ENCODE measurements around the gene NAGS. TPM values are rescaled to one million over a fixed set of nuclear protein-coding genes. Genes with fewer than 3 reads are reported as not detected.
"Not testable (repeated sequence)": the region's sequence is repeated elsewhere in the genome, so short reads cannot be mapped to it uniquely, and the experiment has no call there.

NAGS gene
- 0.42 TPM for total RNA-seq

GRCh38 chr17:44004077-44004760 is at the start of gene NAGS:
Gene NAGS, plus strand, starts transcription at chr17:44004622. Its CDS starts 42 bp downstream, at chr17:44004664.
- no peak within 1 kb of the TSS for H3K4me3 ChIP-seq (ENCODE audit: low read length)
- peaks cover 28% of the 10 kb centered on the region for H3K27me3 ChIP-seq (ENCODE audit: insufficient read depth, low read length)
- H3K9me3 ChIP-seq (ENCODE audit: low read depth, low read length): no peaks in the 10 kb centered on the region
- H3K4me1 ChIP-seq (ENCODE audit: insufficient read depth, low read length): peaks cover 43% of the 10 kb centered on the region

- H3K4me3 ChIP-seq (ENCODE audit: low read length): no peak overlapping the region
- H3K4me1 ChIP-seq (ENCODE audit: insufficient read depth, low read length): peaks cover 5% of the 10 kb centered on the region
- no peaks in the 10 kb centered on the region for H3K9me3 ChIP-seq (ENCODE audit: low read depth, low read length)
- peaks cover 25% of the 10 kb centered on the region for H3K27me3 ChIP-seq (ENCODE audit: insufficient read depth, low read length)
These were observed 48.2 kb upstream of the NAGS start for GRCh38 chr17:43956222-43956621.

- H3K4me3 ChIP-seq (ENCODE audit: low read length): no peak overlapping the region
- H3K9me3 ChIP-seq (ENCODE audit: low read depth, low read length): no peaks in the 10 kb centered on the region
- peaks cover 6% of the 10 kb centered on the region for H3K27me3 ChIP-seq (ENCODE audit: insufficient read depth, low read length)
- no peaks in the 10 kb centered on the region for H3K4me1 ChIP-seq (ENCODE audit: insufficient read depth, low read length)
These were observed 45.6 kb upstream of the NAGS start for GRCh38 chr17:43958748-43959352.

GRCh38 chr17:43961292-43961691 is 43.1 kb upstream of the NAGS start:
- H3K4me1 ChIP-seq (ENCODE audit: insufficient read depth, low read length); H3K9me3 ChIP-seq (ENCODE audit: low read depth, low read length); H3K4me3 ChIP-seq (ENCODE audit: low read length): not testable (repeated sequence)

GRCh38 chr17:43961954-43962353 is 42.5 kb upstream of the NAGS start:
- no peaks in the 10 kb centered on the region for H3K9me3 ChIP-seq (ENCODE audit: low read depth, low read length)
- no peak overlapping the region for H3K4me3 ChIP-seq (ENCODE audit: low read length)
- no peaks in the 10 kb centered on the region for H3K27me3 ChIP-seq (ENCODE audit: insufficient read depth, low read length)
- H3K4me1 ChIP-seq (ENCODE audit: insufficient read depth, low read length): no peaks in the 10 kb centered on the region

More at GRCh38 chr17:43961292-43961691, 43.1 kb upstream of the NAGS start:
- H3K27me3 ChIP-seq (ENCODE audit: insufficient read depth, low read length): not testable (repeated sequence)

GRCh38 chr17:43962479-43962878 is 41.9 kb upstream of the NAGS start:
- Histone ChIP-seq H3K4me3 (ENCODE audit: low read length) (no peak overlapping the region), H3K27me3 (ENCODE audit: insufficient read depth, low read length) (no peaks in the 10 kb centered on the region), H3K9me3 (ENCODE audit: low read depth, low read length) (no peaks in the 10 kb centered on the region), H3K4me1 (ENCODE audit: insufficient read depth, low read length) (no peaks in the 10 kb centered on the region)

GRCh38 chr17:43966276-43966675 is 38.1 kb upstream of the NAGS start:
- Histone ChIP-seq H3K4me3 (ENCODE audit: low read length) (no peak overlapping the region), H3K4me1 (ENCODE audit: insufficient read depth, low read length) (no peaks in the 10 kb centered on the region), H3K9me3 (ENCODE audit: low read depth, low read length) (no peaks in the 10 kb centered on the region), H3K27me3 (ENCODE audit: insufficient read depth, low read length) (no peaks in the 10 kb centered on the region)

- no peaks in the 10 kb centered on the region for H3K4me1 ChIP-seq (ENCODE audit: insufficient read depth, low read length)
- no peaks in the 10 kb centered on the region for H3K27me3 ChIP-seq (ENCODE audit: insufficient read depth, low read length)
- no peak overlapping the region for H3K4me3 ChIP-seq (ENCODE audit: low read length)
These were observed 37.1 kb upstream of the NAGS start for GRCh38 chr17:43967251-43967875.

GRCh38 chr17:43970366-43970765 is 34.1 kb upstream of the NAGS start:
- Histone ChIP-seq H3K4me1 (ENCODE audit: insufficient read depth, low read length) (no peaks in the 10 kb centered on the region), H3K9me3 (ENCODE audit: low read depth, low read length) (no peaks in the 10 kb centered on the region), H3K4me3 (ENCODE audit: low read length) (no peak overlapping the region), H3K27me3 (ENCODE audit: insufficient read depth, low read length) (no peaks in the 10 kb centered on the region)

More at GRCh38 chr17:43967251-43967875, 37.1 kb upstream of the NAGS start:
- no peaks in the 10 kb centered on the region for H3K9me3 ChIP-seq (ENCODE audit: low read depth, low read length)

- not testable (repeated sequence) for H3K27me3 ChIP-seq (ENCODE audit: insufficient read depth, low read length); H3K9me3 ChIP-seq (ENCODE audit: low read depth, low read length); H3K4me3 ChIP-seq (ENCODE audit: low read length); H3K4me1 ChIP-seq (ENCODE audit: insufficient read depth, low read length)
These were observed 33.0 kb upstream of the NAGS start for GRCh38 chr17:43971436-43971835.

- not testable (repeated sequence) for H3K27me3 ChIP-seq (ENCODE audit: insufficient read depth, low read length); H3K4me3 ChIP-seq (ENCODE audit: low read length); H3K4me1 ChIP-seq (ENCODE audit: insufficient read depth, low read length); H3K9me3 ChIP-seq (ENCODE audit: low read depth, low read length)
These were observed 31.8 kb upstream of the NAGS start for GRCh38 chr17:43972444-43973212.

- Histone ChIP-seq H3K4me1 (ENCODE audit: insufficient read depth, low read length) (no peaks in the 10 kb centered on the region), H3K9me3 (ENCODE audit: low read depth, low read length) (no peaks in the 10 kb centered on the region), H3K4me3 (ENCODE audit: low read length) (no peak overlapping the region), H3K27me3 (ENCODE audit: insufficient read depth, low read length) (no peaks in the 10 kb centered on the region)
These were observed 29.8 kb upstream of the NAGS start for GRCh38 chr17:43974382-43975266.

- H3K9me3 ChIP-seq (ENCODE audit: low read depth, low read length): no peaks in the 10 kb centered on the region
- no peaks in the 10 kb centered on the region for H3K27me3 ChIP-seq (ENCODE audit: insufficient read depth, low read length)
- H3K4me1 ChIP-seq (ENCODE audit: insufficient read depth, low read length): no peaks in the 10 kb centered on the region
- no peak overlapping the region for H3K4me3 ChIP-seq (ENCODE audit: low read length)
These were observed 28.5 kb upstream of the NAGS start for GRCh38 chr17:43975898-43976297.
